Fibroblast of upper back skin (primary cell): Measurements from ENCODE around the gene MRPS26.
"Not testable (repeated sequence)": the region's sequence is repeated elsewhere in the genome, so short reads cannot be mapped to it uniquely, and the experiment has no call there.

ENCODE experiments used
- DNase-seq: peaks from one replicate; pipeline ENCODE4 v3.0.0-alpha.2; 2013

Gene MRPS26

GRCh38 chr20:3045816-3046676 is at the start of gene MRPS26:
MRPS26 (plus strand) TSS chr20:3046052; CDS start chr20:3046069, 17 bp downstream.
- peak; percentile 76 for DNase-seq

GRCh38 chr20:2998728-2999127 is 47.1 kb upstream of the MRPS26 start:
- no peak for DNase-seq

GRCh38 chr20:3000852-3001523 is 44.9 kb upstream of the MRPS26 start:
- DNase-seq = peak; percentile 40

- DNase-seq = no peak
Observed at GRCh38 chr20:3003416-3003815, 42.4 kb upstream of the MRPS26 start.

GRCh38 chr20:3010985-3011723 is 34.7 kb upstream of the MRPS26 start:
- DNase-seq = peak; percentile 50

GRCh38 chr20:3011752-3012151 is 34.1 kb upstream of the MRPS26 start:
- no peak for DNase-seq

GRCh38 chr20:3013771-3014170 is 32.1 kb upstream of the MRPS26 start:
- DNase-seq = no peak

GRCh38 chr20:3014179-3014578 is 31.7 kb upstream of the MRPS26 start:
- no peak for DNase-seq

GRCh38 chr20:3014662-3015061 is 31.2 kb upstream of the MRPS26 start:
- DNase-seq = no peak

- not testable (repeated sequence) for DNase-seq
Observed at GRCh38 chr20:3015302-3015701, 30.6 kb upstream of the MRPS26 start.

GRCh38 chr20:3021327-3021726 is 24.5 kb upstream of the MRPS26 start:
- no peak for DNase-seq

- no peak for DNase-seq
Observed at GRCh38 chr20:3021777-3022176, 24.1 kb upstream of the MRPS26 start.

- not testable (repeated sequence) for DNase-seq
Observed at GRCh38 chr20:3022559-3023490, 23.0 kb upstream of the MRPS26 start.

GRCh38 chr20:3027987-3028386 is 17.9 kb upstream of the MRPS26 start:
- no peak for DNase-seq

GRCh38 chr20:3031524-3032147 is 14.2 kb upstream of the MRPS26 start:
- DNase-seq = no peak

GRCh38 chr20:3032624-3033023 is 13.2 kb upstream of the MRPS26 start:
- no peak for DNase-seq

- DNase-seq = no peak
Observed at GRCh38 chr20:3037654-3038053, 8.2 kb upstream of the MRPS26 start.

GRCh38 chr20:3038454-3038853 is 7.4 kb upstream of the MRPS26 start:
- DNase-seq = no peak

- no peak for DNase-seq
Observed at GRCh38 chr20:3039426-3039825, 6.4 kb upstream of the MRPS26 start.

GRCh38 chr20:3040086-3040485 is 5.8 kb upstream of the MRPS26 start:
- no peak for DNase-seq

- peak; percentile 7 for DNase-seq
Observed at GRCh38 chr20:3041854-3042409, 3.9 kb upstream of the MRPS26 start.

GRCh38 chr20:3042625-3043024 is 3.2 kb upstream of the MRPS26 start:
- DNase-seq = no peak
